Karpas-422 (cell line): ENCODE results near the gene TCF7L1. TPM values are rescaled to one million over a fixed set of nuclear protein-coding genes. Genes with fewer than 3 reads are reported as not detected.

ENCODE experiments used
- DNase-seq: peaks from one replicate; pipeline ENCODE4 v3.0.0-alpha.2; 2015
- H2AFZ ChIP-seq: fragments of 200-600 bp; sonication (generic); 2 replicates; pipeline ENCODE4 v1.6.1; 2014; ENCODE audit warnings: antibody characterized with exemption, low read length, mixed read lengths
- H3K27ac ChIP-seq: fragments of 200-600 bp; sonication (generic); 2 replicates; pipeline ENCODE4 v1.5.1; 2014; ENCODE audit warnings: mild to moderate bottlenecking, low read length, moderate library complexity
- H3K27me3 ChIP-seq: fragments of 200-600 bp; sonication (generic); 2 replicates; pipeline ENCODE4 v1.6.1; 2014; ENCODE audit warnings: low read length, mixed read lengths
- H3K36me3 ChIP-seq: fragments of 200-600 bp; sonication (generic); 2 replicates; pipeline ENCODE4 v1.6.1; 2014; ENCODE audit warnings: low read length, mixed read lengths; ENCODE audit not compliant: insufficient read depth
- H3K4me1 ChIP-seq: fragments of 200-600 bp; sonication (generic); 2 replicates; pipeline ENCODE4 v1.6.1; 2014; ENCODE audit warnings: mild to moderate bottlenecking, low read length, mixed read lengths
- H3K4me2 ChIP-seq: fragments of 200-600 bp; sonication (generic); 2 replicates; pipeline ENCODE4 v1.6.1; 2014; ENCODE audit warnings: low read length, low read depth, mild to moderate bottlenecking; ENCODE audit not compliant: poor library complexity, severe bottlenecking
- H3K4me3 ChIP-seq: fragments of 200-600 bp; sonication (generic); 2 replicates; pipeline ENCODE4 v1.5.1; 2014; ENCODE audit warnings: mild to moderate bottlenecking, antibody characterized with exemption, low read length, mixed read lengths
- H3K79me2 ChIP-seq: fragments of 200-600 bp; sonication (generic); 2 replicates; pipeline ENCODE4 v1.6.1; 2014; ENCODE audit warnings: mild to moderate bottlenecking, low read length, mixed read lengths
- H3K9ac ChIP-seq: fragments of 200-600 bp; sonication (generic); 2 replicates; pipeline ENCODE4 v1.6.0; 2014; ENCODE audit warnings: low read length
- H3K9me2 ChIP-seq: fragments of 200-600 bp; sonication (generic), shearing (Covaris generic); replicated peaks from 2 replicates; pipeline ENCODE4 v1.6.0; 2014; ENCODE audit warnings: mild to moderate bottlenecking, low read length, moderate library complexity; ENCODE audit not compliant: insufficient read depth
- H3K9me3 ChIP-seq: fragments of 300-700, 200-600 bp; sonication (generic); 2 replicates; pipeline ENCODE4 v1.6.1; 2014; ENCODE audit warnings: low read length, mixed read lengths
- H4K20me1 ChIP-seq: fragments of 200-600 bp; sonication (generic); 2 replicates; pipeline ENCODE4 v1.6.1; 2014; ENCODE audit warnings: mild to moderate bottlenecking, antibody characterized with exemption, low read length, low read depth; ENCODE audit not compliant: insufficient read depth
- total RNA-seq: library from RNA; depleted of rRNA; stranded (reverse); fragments of >200 nt; shearing (Covaris generic); gene quantifications from 2 replicates; pipeline ENCODE4 v1.2.3, GENCODE V29; 2014; ENCODE audit warnings: low replicate concordance; rRNA removed

TCF7L1 gene, protein sequence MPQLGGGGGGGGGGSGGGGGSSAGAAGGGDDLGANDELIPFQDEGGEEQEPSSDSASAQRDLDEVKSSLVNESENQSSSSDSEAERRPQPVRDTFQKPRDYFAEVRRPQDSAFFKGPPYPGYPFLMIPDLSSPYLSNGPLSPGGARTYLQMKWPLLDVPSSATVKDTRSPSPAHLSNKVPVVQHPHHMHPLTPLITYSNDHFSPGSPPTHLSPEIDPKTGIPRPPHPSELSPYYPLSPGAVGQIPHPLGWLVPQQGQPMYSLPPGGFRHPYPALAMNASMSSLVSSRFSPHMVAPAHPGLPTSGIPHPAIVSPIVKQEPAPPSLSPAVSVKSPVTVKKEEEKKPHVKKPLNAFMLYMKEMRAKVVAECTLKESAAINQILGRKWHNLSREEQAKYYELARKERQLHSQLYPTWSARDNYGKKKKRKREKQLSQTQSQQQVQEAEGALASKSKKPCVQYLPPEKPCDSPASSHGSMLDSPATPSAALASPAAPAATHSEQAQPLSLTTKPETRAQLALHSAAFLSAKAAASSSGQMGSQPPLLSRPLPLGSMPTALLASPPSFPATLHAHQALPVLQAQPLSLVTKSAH
- total RNA-seq: not detected in 2 replicates

DNA sequence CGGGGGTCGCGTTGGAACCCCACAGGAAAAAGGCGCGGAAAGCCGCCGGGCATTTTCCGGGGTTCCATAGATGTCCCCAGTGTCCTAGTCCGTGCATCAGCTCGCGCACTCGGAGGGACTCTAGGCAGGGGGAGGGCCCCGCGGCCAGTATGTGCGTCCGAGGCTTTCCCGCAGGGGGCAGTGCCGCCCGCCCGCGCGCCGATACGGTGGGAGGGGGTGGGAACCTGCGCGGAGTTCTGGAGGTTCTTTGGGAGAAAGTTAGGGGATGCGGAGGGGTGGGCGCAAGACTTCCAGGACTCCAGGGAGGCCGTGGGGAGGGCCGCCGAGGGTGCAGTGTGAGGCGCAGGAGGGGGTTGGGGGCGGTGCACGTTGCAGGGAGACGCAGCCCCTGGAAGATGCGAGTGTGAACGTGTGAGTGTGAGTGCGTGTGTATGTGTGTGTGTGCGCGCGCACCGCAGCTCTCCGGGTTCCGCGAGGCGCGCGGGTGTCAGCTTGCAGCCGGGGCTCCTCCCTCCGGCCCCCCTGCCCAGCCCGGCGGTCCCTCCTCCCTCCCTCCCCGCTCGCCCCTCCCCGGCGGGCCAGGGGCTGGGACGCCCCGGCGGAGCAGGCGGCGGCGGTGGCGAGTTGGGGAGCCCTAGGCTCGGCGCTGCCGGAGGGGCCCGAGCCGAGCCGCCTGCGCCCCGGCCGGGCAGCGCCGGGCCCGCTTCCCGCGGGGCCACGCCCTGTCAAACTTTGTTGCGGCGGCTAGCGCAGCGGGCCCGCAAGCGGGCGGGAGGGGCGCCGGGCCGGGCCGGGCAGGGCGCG, at the start of gene TCF7L1:
Gene TCF7L1 (plus strand): TSS at position 559 of the 804 bp plus-strand sequence. CDS start 293 bp downstream, outside the sequence.
- no peaks in the 10 kb centered on the region for H3K27me3 ChIP-seq
- H3K4me2 ChIP-seq: no peak within 1 kb of the TSS
- no peak within 1 kb of the TSS for H3K4me3 ChIP-seq
- H3K9ac ChIP-seq: no peak within 1 kb of the TSS
- H3K27ac ChIP-seq: no peak within 1 kb of the TSS
- H4K20me1 ChIP-seq: no peaks in the 10 kb centered on the region
- no peaks in the 10 kb centered on the region for H3K79me2 ChIP-seq
- no peaks in the 10 kb centered on the region for H3K4me1 ChIP-seq
- no peaks in the 10 kb centered on the region for H3K9me2 ChIP-seq
- H3K36me3 ChIP-seq: no peaks in the 10 kb centered on the region
- H2AFZ ChIP-seq: no peak within 1 kb of the TSS
- DNase-seq: no peak
- H3K9me3 ChIP-seq: no peaks in the 10 kb centered on the region

DNA sequence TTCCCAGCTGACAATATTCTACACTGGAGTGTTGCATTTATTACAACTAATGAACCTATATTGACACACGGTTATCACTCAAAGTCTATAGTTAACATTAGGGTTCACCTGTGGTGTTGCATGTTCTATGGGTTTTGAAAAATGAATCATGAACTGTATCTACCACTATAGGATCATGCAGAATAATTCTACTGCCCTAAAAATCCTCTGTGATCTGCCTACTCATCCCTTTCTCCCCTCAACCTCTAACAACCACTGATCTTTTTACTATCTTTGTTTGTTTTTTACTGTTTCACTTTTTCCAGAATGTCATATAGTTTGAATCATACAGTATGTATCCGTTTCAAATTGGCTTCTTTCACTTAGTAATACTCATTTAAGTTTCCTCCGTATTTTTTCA, 47.6 kb upstream of the TCF7L1 start:
- no peaks in the 10 kb centered on the region for H4K20me1 ChIP-seq
- H3K4me3 ChIP-seq: no peak overlapping the region
- no peaks in the 10 kb centered on the region for H3K36me3 ChIP-seq
- no peak overlapping the region for H2AFZ ChIP-seq
- H3K4me1 ChIP-seq: no peaks in the 10 kb centered on the region
- no peak for DNase-seq
- no peaks in the 10 kb centered on the region for H3K79me2 ChIP-seq
- H3K27ac ChIP-seq: no peak overlapping the region
- no peak overlapping the region for H3K9ac ChIP-seq
- no peaks in the 10 kb centered on the region for H3K9me2 ChIP-seq
- H3K27me3 ChIP-seq: no peaks in the 10 kb centered on the region
- peaks cover 5% of the 10 kb centered on the region for H3K9me3 ChIP-seq
- H3K4me2 ChIP-seq: no peak overlapping the region

DNA sequence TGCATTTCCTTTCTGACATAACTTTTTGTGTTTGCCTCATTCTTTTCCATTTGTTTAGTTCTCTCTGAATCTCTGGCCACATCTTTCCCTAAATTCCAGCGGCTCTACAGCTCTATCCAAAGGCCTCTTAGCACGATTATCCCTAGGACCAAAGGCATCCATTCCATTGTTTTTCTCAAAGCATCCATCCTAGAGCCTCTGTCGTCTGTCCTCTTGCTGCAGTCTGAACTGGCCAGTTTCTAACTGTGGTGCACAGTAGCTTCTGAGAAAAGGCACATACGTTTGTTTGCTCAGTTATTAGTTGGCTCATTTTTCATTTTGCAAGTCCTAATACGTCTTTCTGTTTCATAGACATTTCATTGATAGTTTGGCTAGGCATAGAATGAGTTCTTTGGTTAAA, 45.7 kb upstream of the TCF7L1 start:
- Histone ChIP-seq H3K27me3 (no peaks in the 10 kb centered on the region), H3K9me3 (peaks cover 3% of the 10 kb centered on the region), H3K36me3 (no peaks in the 10 kb centered on the region), H3K4me1 (no peaks in the 10 kb centered on the region), H4K20me1 (no peaks in the 10 kb centered on the region), H3K79me2 (no peaks in the 10 kb centered on the region), H3K4me3 (no peak overlapping the region), H2AFZ (no peak overlapping the region), H3K9me2 (no peaks in the 10 kb centered on the region), H3K9ac (no peak overlapping the region), H3K4me2 (no peak overlapping the region), H3K27ac (no peak overlapping the region)
- no peak for DNase-seq

DNA sequence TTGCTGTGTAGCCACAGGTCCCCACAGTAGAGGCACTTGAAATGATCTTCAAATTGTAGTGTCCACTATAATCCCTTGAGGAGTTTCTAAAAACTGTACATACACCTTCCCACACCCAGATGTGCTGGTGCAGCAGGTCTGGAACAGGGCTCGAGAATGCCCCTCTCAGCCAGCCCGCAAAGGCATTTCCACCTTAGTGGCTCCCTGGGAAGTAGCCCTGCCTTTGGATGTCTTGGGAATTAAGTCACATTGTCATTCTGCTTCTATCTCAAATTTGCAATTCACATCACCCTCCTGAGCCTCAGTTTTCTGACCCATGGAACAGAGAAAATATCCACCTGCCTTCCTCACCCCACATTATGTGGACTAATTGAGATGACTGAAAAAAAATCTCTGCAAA, 44.3 kb upstream of the TCF7L1 start:
- H3K9me3 ChIP-seq: no peaks in the 10 kb centered on the region

DNA sequence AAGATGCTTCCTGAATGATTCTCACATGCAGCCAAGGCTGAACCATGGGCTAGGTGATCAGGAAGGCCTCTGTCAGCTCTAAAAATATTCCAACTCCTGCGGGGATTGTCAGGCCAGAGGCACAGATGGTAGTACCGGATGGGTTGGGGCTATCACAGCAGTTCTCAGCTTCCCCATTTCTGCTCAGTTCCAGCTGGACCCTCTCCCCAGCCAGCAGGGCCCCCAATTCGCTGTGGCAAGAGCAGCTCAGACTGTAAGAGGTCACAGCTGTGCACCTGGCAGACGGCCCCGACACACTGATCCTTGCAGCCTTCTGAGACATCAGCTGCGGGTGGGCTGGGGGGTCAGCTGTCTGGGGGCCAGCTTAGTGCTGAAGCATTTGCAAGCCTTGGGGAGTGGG, 43.6 kb upstream of the TCF7L1 start:
- Histone ChIP-seq H3K9me3 (no peaks in the 10 kb centered on the region), H3K9me2 (no peaks in the 10 kb centered on the region), H3K27ac (no peak overlapping the region), H3K4me1 (no peaks in the 10 kb centered on the region), H3K4me3 (no peak overlapping the region), H3K27me3 (no peaks in the 10 kb centered on the region), H3K9ac (no peak overlapping the region), H3K79me2 (no peaks in the 10 kb centered on the region), H4K20me1 (no peaks in the 10 kb centered on the region), H3K36me3 (no peaks in the 10 kb centered on the region), H2AFZ (no peak overlapping the region), H3K4me2 (no peak overlapping the region)
- DNase-seq: no peak

More for the DNA sequence above, 44.3 kb upstream of the TCF7L1 start:
- Histone ChIP-seq H3K27me3 (no peaks in the 10 kb centered on the region), H3K9me2 (no peaks in the 10 kb centered on the region), H3K36me3 (no peaks in the 10 kb centered on the region), H2AFZ (no peak overlapping the region), H3K79me2 (no peaks in the 10 kb centered on the region), H3K27ac (no peak overlapping the region), H3K4me3 (no peak overlapping the region), H3K4me1 (no peaks in the 10 kb centered on the region), H4K20me1 (no peaks in the 10 kb centered on the region), H3K4me2 (no peak overlapping the region), H3K9ac (no peak overlapping the region)
- no peak for DNase-seq

DNA sequence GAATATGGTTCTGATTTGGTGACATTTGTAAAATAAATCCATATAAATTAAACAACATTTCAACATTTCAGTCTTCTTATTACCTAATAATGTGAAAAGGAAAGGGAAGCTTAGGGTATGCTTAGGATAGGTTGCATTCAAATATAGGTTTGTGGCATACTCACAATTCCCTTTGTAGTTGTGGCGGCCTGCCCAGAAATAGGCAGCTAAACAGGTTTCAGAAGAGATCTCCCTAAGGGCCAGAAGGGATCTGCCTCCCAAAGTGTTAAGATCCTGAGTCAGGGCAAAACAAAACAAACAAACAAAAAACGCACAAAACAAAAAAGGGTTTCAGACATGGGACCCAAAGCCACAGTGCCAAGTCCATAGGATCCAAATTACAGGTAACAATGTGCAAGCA, 41.4 kb upstream of the TCF7L1 start:
- Histone ChIP-seq H3K4me1 (no peaks in the 10 kb centered on the region), H3K27me3 (no peaks in the 10 kb centered on the region), H3K4me2 (no peak overlapping the region)

DNA sequence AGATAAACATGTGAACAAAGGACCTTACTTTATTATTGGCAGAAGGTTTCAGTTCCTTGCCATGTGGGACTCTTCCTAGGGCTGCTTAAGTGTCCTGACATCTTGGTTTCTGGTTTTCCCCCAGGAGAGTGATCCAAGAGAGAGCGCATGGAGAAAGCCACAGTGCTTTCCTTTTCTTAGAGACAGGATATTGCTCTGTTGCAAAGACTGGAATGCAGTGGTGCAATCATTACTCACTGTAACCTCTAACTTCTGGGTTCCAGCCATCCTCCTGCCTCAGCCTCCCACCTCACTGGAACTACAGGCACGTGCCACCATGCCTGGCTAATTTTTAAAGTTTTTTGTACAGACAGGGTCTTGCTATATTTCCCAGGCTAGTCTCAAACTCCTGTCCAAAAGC, 38.1 kb upstream of the TCF7L1 start:
- H3K4me2 ChIP-seq: no peak overlapping the region
- no peaks in the 10 kb centered on the region for H3K79me2 ChIP-seq
- no peaks in the 10 kb centered on the region for H3K9me2 ChIP-seq
- no peak for DNase-seq
- H3K27ac ChIP-seq: no peak overlapping the region
- no peaks in the 10 kb centered on the region for H3K36me3 ChIP-seq
- no peaks in the 10 kb centered on the region for H4K20me1 ChIP-seq
- H2AFZ ChIP-seq: no peak overlapping the region
- no peaks in the 10 kb centered on the region for H3K27me3 ChIP-seq
- H3K9me3 ChIP-seq: no peaks in the 10 kb centered on the region
- H3K9ac ChIP-seq: no peak overlapping the region
- H3K4me1 ChIP-seq: no peaks in the 10 kb centered on the region
- H3K4me3 ChIP-seq: no peak overlapping the region

More for the DNA sequence above, 41.4 kb upstream of the TCF7L1 start:
- Histone ChIP-seq H3K9me2 (no peaks in the 10 kb centered on the region), H2AFZ (no peak overlapping the region), H3K79me2 (no peaks in the 10 kb centered on the region), H3K9me3 (no peaks in the 10 kb centered on the region), H4K20me1 (no peaks in the 10 kb centered on the region), H3K27ac (no peak overlapping the region), H3K4me3 (no peak overlapping the region), H3K36me3 (no peaks in the 10 kb centered on the region), H3K9ac (no peak overlapping the region)
- DNase-seq: no peak

DNA sequence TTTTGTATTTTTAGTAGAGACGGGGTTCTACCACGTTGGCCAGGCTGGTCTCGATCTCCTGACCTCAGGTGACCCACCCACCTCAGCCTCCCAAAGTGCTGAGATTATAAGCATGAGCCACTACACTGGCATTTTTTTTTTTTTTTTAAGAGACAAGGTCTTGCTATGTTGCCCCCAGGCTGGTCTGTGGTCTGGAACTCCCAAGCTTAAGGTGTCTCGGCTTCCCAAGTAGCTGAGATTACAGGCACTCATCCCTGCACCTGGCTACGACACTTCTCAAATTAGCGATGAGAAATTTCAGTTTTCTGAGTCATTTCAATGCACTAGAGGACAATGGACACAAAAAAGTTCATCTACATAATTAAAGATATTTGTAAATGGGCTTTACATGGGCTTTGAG, 36.6 kb upstream of the TCF7L1 start:
- Histone ChIP-seq H4K20me1 (no peaks in the 10 kb centered on the region), H3K9ac (no peak overlapping the region), H3K27me3 (no peaks in the 10 kb centered on the region), H2AFZ (no peak overlapping the region), H3K4me2 (no peak overlapping the region), H3K27ac (no peak overlapping the region), H3K4me1 (no peaks in the 10 kb centered on the region), H3K36me3 (no peaks in the 10 kb centered on the region), H3K4me3 (no peak overlapping the region), H3K79me2 (no peaks in the 10 kb centered on the region), H3K9me2 (no peaks in the 10 kb centered on the region), H3K9me3 (no peaks in the 10 kb centered on the region)
- no peak for DNase-seq
